Vagina (tissue), 2 donors: ENCODE measurements around the gene ST7.

Experiments
- CTCF ChIP-seq, 3 experiments: fragments of 450-650 bp in 2 of 3; fragments of 200-600 bp in 1 of 3; sonication (generic) in 1 of 3; IDR thresholded peaks; one replicate each; pipeline ENCODE4 v1.5.1; 2017 to 2019; ENCODE audit warnings: antibody characterized with exemption in 3 of 3, mild to moderate bottlenecking in 2 of 3, moderate library complexity in 2 of 3
- POLR2A ChIP-seq, 2 donors: fragments of 450-650 bp; IDR thresholded peaks; one replicate each; pipeline ENCODE4 v1.6.1; 2017; ENCODE audit warnings: antibody characterized with exemption in 2 of 2, mild to moderate bottlenecking in 2 of 2, moderate library complexity in 2 of 2

- no peak for TF ChIP-seq CTCF (IDR thresholded peaks at IDR 0.05)
- TF ChIP-seq POLR2A (IDR thresholded peaks at IDR 0.05), result no peak
Measured at GRCh38 chr7:117017702-117018266, 64.5 kb downstream of the ST7 start.
